ENCODE measurements around the gene KDM2B.

Gene KDM2B

DNA sequence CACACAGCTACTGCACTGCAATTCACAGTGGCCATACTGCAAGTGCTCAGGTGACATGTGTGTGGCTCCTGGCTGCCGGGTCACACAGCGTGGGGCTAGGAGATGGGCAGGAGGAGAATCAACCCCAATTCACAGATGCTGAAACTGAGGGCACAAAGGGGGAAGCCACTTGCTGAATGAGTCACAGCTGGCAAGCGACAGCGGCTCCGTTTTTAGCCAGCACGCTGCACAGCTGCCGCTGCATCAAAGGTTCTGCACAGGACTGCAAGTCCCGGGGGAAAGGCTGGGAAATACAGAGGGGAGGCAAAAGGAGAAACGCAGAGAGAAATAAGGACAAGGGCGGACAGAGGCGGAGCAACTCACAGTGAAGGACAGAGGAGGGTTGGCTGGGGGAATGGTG lies 57.9 kb downstream of the KDM2B start:
- TF ChIP-seq Cebpa-rat (IDR thresholded peaks at IDR 0.05), result no peak
- peaks cover 13 to 73% (median 37%) of the 10 kb centered on the region in 11 experiments; a peak in 20 of 22 replicates for H3K36me3 ChIP-seq
- no peaks in the 10 kb centered on the region for H3K9me3 ChIP-seq (replicated peaks in 1 of 11)
- peak overlapping the region in 8 of 11 experiments; percentile 65 to 81 (median 69); a peak in 15 of 22 replicates for H3K27ac ChIP-seq
- H4K20me1 ChIP-seq, result peaks cover 0 to 90% (median 0%) of the 10 kb centered on the region in 11 experiments; a peak in 6 of 22 replicates
- H3K4me2 ChIP-seq, result peak overlapping the region; percentile 73 to 96 (median 89)
- H3K4me1 ChIP-seq, result peaks cover 31 to 58% (median 43%) of the 10 kb centered on the region in 10 experiments
- H3K9ac ChIP-seq, result peak overlapping the region in 10 of 11 experiments; percentile 6 to 69 (median 55); a peak in 16 of 22 replicates
- H3K27me3 ChIP-seq, result no peaks in the 10 kb centered on the region
- peak overlapping the region in 4 of 10 experiments; percentile 11 to 30 (median 22); a peak in 4 of 20 replicates for H3K4me3 ChIP-seq

GRCh38 chr12:121520586-121521086 lies 60.2 kb downstream of the KDM2B start:
- Histone ChIP-seq H3K9me3 (replicated peaks in 1 of 11) (no peaks in the 10 kb centered on the region), H3K4me2 (peak overlapping the region in 5 of 11 experiments; percentile 42 to 60 (median 52); a peak in 11 of 22 replicates), H3K27ac (peak overlapping the region in 6 of 11 experiments; percentile 9 to 55 (median 18); a peak in 8 of 22 replicates), H3K9ac (peak overlapping the region in 3 of 11 experiments; percentile 4 to 17 (median 10); a peak in 1 of 22 replicates), H4K20me1 (peaks cover 0 to 77% (median 0%) of the 10 kb centered on the region in 11 experiments; a peak in 6 of 22 replicates), H3K4me1 (peaks cover 31 to 49% (median 41%) of the 10 kb centered on the region in 10 experiments), H3K36me3 (peaks cover 12 to 78% (median 40%) of the 10 kb centered on the region in 11 experiments; a peak in 19 of 22 replicates), H3K27me3 (no peaks in the 10 kb centered on the region), H3K4me3 (no peak overlapping the region)
- no peak for TF ChIP-seq Cebpa-rat (IDR thresholded peaks at IDR 0.05)

- peaks cover 11 to 75% (median 38%) of the 10 kb centered on the region in 11 experiments; a peak in 19 of 22 replicates for H3K36me3 ChIP-seq
- H3K27me3 ChIP-seq, result no peaks in the 10 kb centered on the region
- H3K9me3 ChIP-seq (replicated peaks in 1 of 11), result no peaks in the 10 kb centered on the region
- peak overlapping the region in 5 of 11 experiments; percentile 9 to 55 (median 17); a peak in 6 of 22 replicates for H3K27ac ChIP-seq
- TF ChIP-seq Cebpa-rat (IDR thresholded peaks at IDR 0.05), result no peak
- 0 out of 22 replicates have a peak overlapping the region, but pooled peaks of 2 of the 11 experiments have one; percentile 4 to 10 for H3K9ac ChIP-seq
- H3K4me3 ChIP-seq, result no peak overlapping the region
- peak overlapping the region in 5 of 11 experiments; percentile 14 to 60 (median 52); a peak in 9 of 22 replicates for H3K4me2 ChIP-seq
- H4K20me1 ChIP-seq, result peaks cover 0 to 72% (median 0%) of the 10 kb centered on the region in 11 experiments; a peak in 6 of 22 replicates
- peaks cover 26 to 49% (median 40%) of the 10 kb centered on the region in 10 experiments for H3K4me1 ChIP-seq
Observed at GRCh38 chr12:121520119-121520518, 60.7 kb downstream of the KDM2B start.

DNA sequence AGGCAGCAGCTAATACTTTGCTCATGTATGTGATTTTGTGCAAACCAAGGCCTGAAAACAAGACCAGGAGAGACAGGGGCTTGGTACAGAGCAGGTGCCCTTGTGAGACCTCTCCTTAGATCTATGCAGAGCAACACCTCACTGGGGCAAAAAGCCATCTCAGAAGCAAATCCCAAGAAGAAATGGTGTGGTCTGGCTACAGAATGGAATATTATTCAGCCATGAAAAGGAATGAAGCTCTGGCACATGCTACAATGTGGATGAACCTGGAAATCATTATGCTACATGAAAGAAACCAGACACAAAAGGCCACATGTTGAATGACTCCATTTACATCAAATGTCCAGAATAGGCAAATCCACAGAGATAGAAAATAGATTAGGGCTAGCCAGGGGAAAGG lies 61.6 kb downstream of the KDM2B start:
- H3K27me3 ChIP-seq, result no peaks in the 10 kb centered on the region
- H3K4me1 ChIP-seq, result peaks cover 21 to 43% (median 35%) of the 10 kb centered on the region in 10 experiments
- peaks cover 0 to 65% (median 0%) of the 10 kb centered on the region in 11 experiments; a peak in 6 of 22 replicates for H4K20me1 ChIP-seq
- H3K9me3 ChIP-seq (replicated peaks in 1 of 11), result no peaks in the 10 kb centered on the region
- no peak overlapping the region for H3K4me3 ChIP-seq
- peaks cover 11 to 67% (median 38%) of the 10 kb centered on the region in 11 experiments; a peak in 19 of 22 replicates for H3K36me3 ChIP-seq
- H3K9ac ChIP-seq, result no peak overlapping the region
- H3K27ac ChIP-seq, result no peak overlapping the region
- no peak for TF ChIP-seq Cebpa-rat (IDR thresholded peaks at IDR 0.05)
- H3K4me2 ChIP-seq, result no peak overlapping the region

DNA sequence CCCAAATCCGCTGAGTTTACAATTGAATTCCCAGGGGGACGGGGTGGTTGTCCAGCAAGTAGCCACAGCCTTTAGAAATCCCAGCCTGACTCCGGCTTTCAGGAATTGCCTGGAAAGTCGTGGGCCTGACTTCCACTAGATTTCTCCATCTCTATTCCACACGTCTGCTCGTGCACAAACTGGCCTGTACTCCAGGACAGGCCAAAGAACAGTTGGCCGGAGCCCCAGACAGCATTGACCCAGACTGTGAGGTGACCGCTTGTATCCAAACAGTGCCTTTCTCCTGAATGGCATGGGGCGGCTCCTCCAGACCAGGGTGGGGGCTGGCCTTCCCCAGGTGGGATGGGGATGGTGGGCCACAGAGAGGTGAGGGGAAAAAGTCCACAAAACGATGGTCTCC lies 62.2 kb downstream of the KDM2B start:
- H3K4me3 ChIP-seq, result no peak overlapping the region
- no peak overlapping the region for H3K9ac ChIP-seq
- no peaks in the 10 kb centered on the region for H3K9me3 ChIP-seq (replicated peaks in 1 of 11)
- H3K36me3 ChIP-seq, result peaks cover 11 to 68% (median 38%) of the 10 kb centered on the region in 11 experiments; a peak in 19 of 22 replicates
- no peak overlapping the region for H3K27ac ChIP-seq
- peaks cover 21 to 43% (median 34%) of the 10 kb centered on the region in 10 experiments for H3K4me1 ChIP-seq
- no peak for TF ChIP-seq Cebpa-rat (IDR thresholded peaks at IDR 0.05)
- no peak overlapping the region for H3K4me2 ChIP-seq
- H3K27me3 ChIP-seq, result no peaks in the 10 kb centered on the region
- H4K20me1 ChIP-seq, result peaks cover 0 to 65% (median 0%) of the 10 kb centered on the region in 11 experiments; a peak in 6 of 22 replicates

GRCh38 chr12:121516437-121517011 lies 64.3 kb downstream of the KDM2B start:
- no peak for TF ChIP-seq Cebpa-rat (IDR thresholded peaks at IDR 0.05)
- H4K20me1 ChIP-seq, result peaks cover 0 to 53% (median 0%) of the 10 kb centered on the region in 11 experiments; a peak in 5 of 22 replicates
- H3K4me1 ChIP-seq, result peaks cover 19 to 46% (median 36%) of the 10 kb centered on the region in 10 experiments
- no peaks in the 10 kb centered on the region for H3K27me3 ChIP-seq
- peaks cover 13 to 82% (median 50%) of the 10 kb centered on the region in 11 experiments; a peak in 19 of 22 replicates for H3K36me3 ChIP-seq
- H3K4me2 ChIP-seq, result no peak overlapping the region
- no peaks in the 10 kb centered on the region for H3K9me3 ChIP-seq (replicated peaks in 1 of 11)
- H3K4me3 ChIP-seq, result no peak overlapping the region
- no peak overlapping the region for H3K27ac ChIP-seq
- no peak overlapping the region for H3K9ac ChIP-seq

GRCh38 chr12:121515615-121516014 lies 65.2 kb downstream of the KDM2B start:
- no peak overlapping the region for H3K27ac ChIP-seq
- no peak for TF ChIP-seq Cebpa-rat (IDR thresholded peaks at IDR 0.05)
- H3K27me3 ChIP-seq, result no peaks in the 10 kb centered on the region

DNA sequence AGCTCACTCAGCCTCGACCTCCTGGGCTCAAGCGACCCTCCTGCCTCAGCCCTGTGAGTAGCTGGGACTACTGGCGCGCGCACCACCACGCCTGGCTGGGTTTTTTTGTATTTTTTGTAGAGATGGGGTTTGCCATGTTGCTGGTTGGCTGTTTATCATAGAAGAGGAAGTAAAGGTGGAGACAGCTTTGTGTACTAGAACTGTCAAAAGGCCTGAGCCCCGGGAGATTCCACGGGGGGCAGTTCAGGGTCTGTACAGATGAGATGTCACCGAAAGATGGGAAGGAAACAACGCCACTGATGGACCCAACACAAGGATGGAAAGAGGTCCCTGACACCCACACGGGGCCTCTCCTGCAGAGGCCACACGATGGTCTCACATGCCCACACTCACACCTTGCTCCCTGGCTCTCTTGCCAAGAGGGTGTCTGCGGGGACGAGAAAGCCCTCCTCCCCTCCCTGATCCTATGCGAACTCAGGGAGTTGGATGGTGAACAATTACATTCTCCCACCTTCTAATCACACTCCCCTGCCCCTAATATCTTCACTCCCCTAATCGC lies 66.6 kb downstream of the KDM2B start:
- Histone ChIP-seq H3K27ac (peak overlapping the region in 7 of 11 experiments; percentile 36 to 67 (median 54); a peak in 12 of 22 replicates), H3K4me3 (peak overlapping the region in 4 of 10 experiments; percentile 3 to 46 (median 24); a peak in 6 of 20 replicates), H3K36me3 (peaks cover 5 to 81% (median 52%) of the 10 kb centered on the region in 11 experiments; a peak in 19 of 22 replicates), H3K4me1 (peaks cover 7 to 34% (median 29%) of the 10 kb centered on the region in 10 experiments; a peak in 19 of 20 replicates), H3K27me3 (no peaks in the 10 kb centered on the region), H3K4me2 (peak overlapping the region; percentile 21 to 88 (median 73)), H3K9ac (peak overlapping the region in 8 of 11 experiments; percentile 0 to 52 (median 11); a peak in 9 of 22 replicates), H4K20me1 (peaks cover 0 to 41% (median 0%) of the 10 kb centered on the region in 11 experiments; a peak in 4 of 22 replicates), H3K9me3 (replicated peaks in 1 of 11) (no peaks in the 10 kb centered on the region)
- no peak for TF ChIP-seq Cebpa-rat (IDR thresholded peaks at IDR 0.05)

More at GRCh38 chr12:121515615-121516014, 65.2 kb downstream of the KDM2B start:
- no peak overlapping the region for H3K9ac ChIP-seq
- H4K20me1 ChIP-seq, result peaks cover 0 to 45% (median 0%) of the 10 kb centered on the region in 11 experiments; a peak in 4 of 22 replicates
- H3K36me3 ChIP-seq, result peaks cover 11 to 81% (median 53%) of the 10 kb centered on the region in 11 experiments; a peak in 19 of 22 replicates
- no peak overlapping the region for H3K4me3 ChIP-seq
- no peak overlapping the region for H3K4me2 ChIP-seq
- H3K9me3 ChIP-seq (replicated peaks in 1 of 11), result no peaks in the 10 kb centered on the region
- H3K4me1 ChIP-seq, result peaks cover 10 to 38% (median 30%) of the 10 kb centered on the region in 10 experiments
